Gastrocnemius medialis (tissue), 4 donors: ENCODE results near the gene GALNT11. TPM values are rescaled to one million over a fixed set of nuclear protein-coding genes. Genes with fewer than 3 reads are reported as not detected.
A peak's percentile ranks its signal among the peaks of the same experiment; 100 is the strongest.

ENCODE experiments used
- ATAC-seq, 2 donors: fragments of 150-250 bp; one replicate each; pipeline ENCODE4 v1.9.1; 2016
- DNase-seq, 2 donors: peaks; one replicate each; pipeline ENCODE4 v3.0.0-alpha.2; 2019
- H3K27ac ChIP-seq, 4 donors: fragments of 200-600 bp; sonication (generic); 1 replicate in 1 of 4; 2 replicates in 3 of 4; pipeline ENCODE4 v1.5.1; 2016 to 2018; ENCODE audit warnings: mild to moderate bottlenecking in 2 of 4, moderate library complexity in 1 of 4
- H3K27me3 ChIP-seq, 3 donors: fragments of 200-600 bp; sonication (generic) in 2 of 3; 1 replicate in 1 of 3; 2 replicates in 2 of 3; pipeline versions ENCODE4 v1.5.1 to v1.6.0; 2016 to 2019; ENCODE audit warnings: mild to moderate bottlenecking in 1 of 3, moderate library complexity in 1 of 3
- H3K36me3 ChIP-seq, 2 donors: fragments of 200-600 bp; sonication (generic) in 1 of 2; one replicate each; pipeline ENCODE4 v1.5.1; 2017 to 2018
- H3K4me1 ChIP-seq, 2 donors: fragments of 200-600 bp; sonication (generic) in 1 of 2; one replicate each; pipeline ENCODE4 v1.5.1; 2016 to 2017; ENCODE audit warnings: mild to moderate bottlenecking in 2 of 2
- H3K4me3 ChIP-seq, 4 donors: fragments of 200-600 bp; sonication (generic) in 3 of 4; 1 replicate in 1 of 4; 2 replicates in 3 of 4; pipeline ENCODE4 v1.5.1; 2016 to 2019; ENCODE audit warnings: mild to moderate bottlenecking in 2 of 4
- H3K9me3 ChIP-seq, 3 donors: fragments of 200-600 bp; sonication (generic) in 2 of 3; 1 replicate in 1 of 3; 2 replicates in 2 of 3; pipeline ENCODE4 v1.5.1; 2016 to 2019
- CTCF ChIP-seq, 5 experiments: fragments of 450-650 bp in 3 of 5; fragments of 200-600 bp in 2 of 5; sonication (generic) in 2 of 5; IDR thresholded peaks in 4 of 5; conservative IDR thresholded peaks in 1 of 5; 1 replicate in 4 of 5; 2 replicates in 1 of 5; pipeline ENCODE4 v1.5.1; 2016 to 2019; ENCODE audit warnings: antibody characterized with exemption in 5 of 5, mild to moderate bottlenecking in 3 of 5, moderate library complexity in 3 of 5
- POLR2A ChIP-seq, 2 donors: fragments of 450-650 bp; IDR thresholded peaks; one replicate each; pipeline ENCODE4 v1.6.1; 2017; ENCODE audit warnings: antibody characterized with exemption in 2 of 2, mild to moderate bottlenecking in 2 of 2, moderate library complexity in 2 of 2
- in situ Hi-C, 4 donors: fragments of 200-750 bp; cut with MboI; loops; one replicate each; pipeline versions ENCODE4 v1.15.0 to v1.8.0; 2017; ENCODE audit warnings: low sequenced_read_pairs in 4 of 4
- intact Hi-C: fragments of 100-400 bp; cut with DNase I; formaldehyde crosslinking; loops from one replicate; pipeline ENCODE4 v1.15.1; 2023; ENCODE audit warnings: low total_unique reads
- total RNA-seq, 4 donors: library from RNA; depleted of rRNA; stranded (reverse); fragments of >200 nt; gene quantifications; one replicate each; pipeline versions ENCODE4 v1.1.0 to v1.2.3, GENCODE V29; 2016

GALNT11 gene
- total RNA-seq, 4 donors from 2014 or later = 16.3 to 49.1 (median 20.1) TPM

GRCh38 chr7:152140560-152140959 is 115.1 kb downstream of the GALNT11 start:
- in situ Hi-C loops = no loop called here
- H3K36me3 ChIP-seq = peaks cover 3 to 84% of the 10 kb centered on the region in 2 donors
- ATAC-seq (no peak), DNase-seq (no peak)
- H3K9me3 ChIP-seq = no peaks in the 10 kb centered on the region
- no peaks in the 10 kb centered on the region for H3K27me3 ChIP-seq
- intact Hi-C loops = loop anchor here (5.0 kb wide), 1 partner anchor 113 kb away; the partner anchor contains the start of gene GALNT11
- peaks cover 0 to 3% of the 10 kb centered on the region in 2 donors for H3K4me1 ChIP-seq
- H3K27ac ChIP-seq = no peak overlapping the region
- no peak overlapping the region for H3K4me3 ChIP-seq
- TF ChIP-seq POLR2A (IDR thresholded peaks at IDR 0.05) (no peak), CTCF (IDR thresholded peaks at IDR 0.05 in 4 of 5, conservative IDR thresholded peaks at IDR 0.05 in 1 of 5) (no peak)

- no peaks in the 10 kb centered on the region for H3K27me3 ChIP-seq
- H3K4me3 ChIP-seq = no peak overlapping the region
- no peak for TF ChIP-seq POLR2A (IDR thresholded peaks at IDR 0.05)
- no peak for TF ChIP-seq CTCF (IDR thresholded peaks at IDR 0.05 in 4 of 5, conservative IDR thresholded peaks at IDR 0.05 in 1 of 5)
- DNase-seq (no peak), ATAC-seq (no peak)
- H3K36me3 ChIP-seq = peaks cover 3 to 86% of the 10 kb centered on the region in 2 donors
- no peak overlapping the region for H3K27ac ChIP-seq
- no peaks in the 10 kb centered on the region for H3K9me3 ChIP-seq
- in situ Hi-C loops = no loop called here
- intact Hi-C loops = loop anchor here (5.0 kb wide), 1 partner anchor 116 kb away; the partner anchor contains the start of gene GALNT11
- H3K4me1 ChIP-seq = no peaks in the 10 kb centered on the region
These were observed 117.6 kb downstream of the GALNT11 start for GRCh38 chr7:152142976-152143595.

GRCh38 chr7:152144557-152145245 is 119.2 kb downstream of the GALNT11 start:
- H3K9me3 ChIP-seq = no peaks in the 10 kb centered on the region
- intact Hi-C loops = loop anchor here (5.0 kb wide), 1 partner anchor 117 kb away; the partner anchor contains the start of gene GALNT11
- H3K4me1 ChIP-seq = no peaks in the 10 kb centered on the region
- in situ Hi-C loops = no loop called here
- ATAC-seq = no peak
- no peak for DNase-seq
- H3K27me3 ChIP-seq = no peaks in the 10 kb centered on the region
- TF ChIP-seq POLR2A (IDR thresholded peaks at IDR 0.05) (no peak), CTCF (IDR thresholded peaks at IDR 0.05 in 4 of 5, conservative IDR thresholded peaks at IDR 0.05 in 1 of 5) (no peak)
- peak overlapping the region in 1 of 4 donors; percentile 1 for H3K27ac ChIP-seq
- H3K36me3 ChIP-seq = peaks cover under 1 to 86% of the 10 kb centered on the region in 2 donors
- no peak overlapping the region for H3K4me3 ChIP-seq

GRCh38 chr7:152145853-152146466 is 120.5 kb downstream of the GALNT11 start:
- peak in 3 of 5 experiments; percentile 9 to 62 (median 41) for TF ChIP-seq CTCF (IDR thresholded peaks at IDR 0.05 in 4 of 5, conservative IDR thresholded peaks at IDR 0.05 in 1 of 5)
- TF ChIP-seq POLR2A (IDR thresholded peaks at IDR 0.05) = no peak
- Histone ChIP-seq H3K4me3 (no peak overlapping the region), H3K4me1 (no peaks in the 10 kb centered on the region), H3K27ac (peak overlapping the region in 1 of 4 donors; percentile 18), H3K9me3 (no peaks in the 10 kb centered on the region), H3K36me3 (peaks cover 3 to 88% of the 10 kb centered on the region in 2 donors), H3K27me3 (no peaks in the 10 kb centered on the region)
- ATAC-seq = peak; percentile 20 to 59
- in situ Hi-C loops = no loop called here
- no peak for DNase-seq
- intact Hi-C loops = no loop called here
